ENCODE data around the gene PPFIA1.

PPFIA1 gene

GRCh38 chr11:70301191-70301590 is 30.7 kb downstream of the PPFIA1 start:
- no peak for DNase-seq

GRCh38 chr11:70301721-70302418 is 31.4 kb downstream of the PPFIA1 start:
- no peak for DNase-seq

- DNase-seq, result no peak
These were observed 31.9 kb downstream of the PPFIA1 start for GRCh38 chr11:70302419-70302752.

DNA sequence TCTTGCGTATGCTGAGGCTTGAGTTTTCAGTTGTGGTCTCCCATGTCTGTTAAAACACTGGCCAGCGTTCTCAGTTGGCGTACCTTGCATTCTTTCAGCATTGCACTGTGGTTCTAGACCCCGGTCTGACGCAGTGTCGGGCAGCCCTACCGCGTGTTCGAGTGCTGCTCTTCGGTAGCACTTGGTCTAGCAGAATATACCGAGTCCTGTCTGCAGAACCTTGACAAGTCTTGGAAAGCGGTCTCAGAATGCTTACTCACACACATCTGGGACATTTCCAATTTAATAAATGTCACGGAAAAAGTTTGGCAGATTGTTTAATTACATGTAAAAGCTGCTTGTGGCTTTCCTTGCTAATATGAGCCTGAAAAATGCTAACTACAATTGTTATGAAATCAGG is 32.6 kb downstream of the PPFIA1 start:
- DNase-seq, result no peak

DNA sequence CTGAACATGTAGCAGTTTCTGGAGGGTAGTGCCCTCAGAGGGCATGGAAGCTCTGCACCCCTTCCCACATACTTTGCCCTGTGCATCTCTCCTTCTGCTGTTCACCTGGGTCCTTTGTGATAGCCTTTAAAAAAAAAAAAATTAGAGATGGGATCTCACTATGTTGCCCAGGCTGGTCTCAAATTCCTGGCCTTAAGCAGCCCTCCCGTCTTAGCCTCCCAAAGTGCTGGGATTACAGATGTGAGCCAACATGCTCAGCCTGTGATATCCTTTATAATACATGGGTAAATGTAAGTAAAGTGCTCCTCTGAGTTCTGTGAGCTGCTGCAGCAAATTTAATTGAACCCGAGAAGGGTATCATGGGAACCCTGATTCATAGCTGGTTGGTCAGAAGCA is 33.7 kb downstream of the PPFIA1 start:
- DNase-seq, result no peak

- no peak for DNase-seq
These were observed 35.0 kb downstream of the PPFIA1 start for GRCh38 chr11:70305501-70305900.

- DNase-seq, result no peak
These were observed 36.1 kb downstream of the PPFIA1 start for GRCh38 chr11:70306586-70307033.

DNA sequence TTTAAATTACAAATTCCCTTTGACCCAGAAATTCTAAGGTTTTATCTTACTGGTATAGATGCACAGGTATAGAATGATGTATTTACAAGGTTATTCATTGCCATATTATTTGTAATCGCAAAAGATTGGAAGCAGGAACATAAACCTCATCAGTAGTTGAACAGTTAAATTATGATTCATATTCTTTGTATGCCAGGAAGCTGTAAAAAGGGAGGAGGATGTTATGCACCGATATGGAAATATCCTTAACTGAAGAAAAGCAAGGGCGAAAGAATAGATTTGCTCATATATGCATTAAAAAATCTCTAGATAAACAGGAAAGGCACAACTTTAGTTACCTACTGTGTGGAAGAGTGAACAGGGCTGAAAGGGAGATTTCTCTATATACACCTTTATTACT is 36.7 kb downstream of the PPFIA1 start:
- DNase-seq, result no peak

GRCh38 chr11:70311616-70312015 is 41.1 kb downstream of the PPFIA1 start:
- DNase-seq, result no peak

DNA sequence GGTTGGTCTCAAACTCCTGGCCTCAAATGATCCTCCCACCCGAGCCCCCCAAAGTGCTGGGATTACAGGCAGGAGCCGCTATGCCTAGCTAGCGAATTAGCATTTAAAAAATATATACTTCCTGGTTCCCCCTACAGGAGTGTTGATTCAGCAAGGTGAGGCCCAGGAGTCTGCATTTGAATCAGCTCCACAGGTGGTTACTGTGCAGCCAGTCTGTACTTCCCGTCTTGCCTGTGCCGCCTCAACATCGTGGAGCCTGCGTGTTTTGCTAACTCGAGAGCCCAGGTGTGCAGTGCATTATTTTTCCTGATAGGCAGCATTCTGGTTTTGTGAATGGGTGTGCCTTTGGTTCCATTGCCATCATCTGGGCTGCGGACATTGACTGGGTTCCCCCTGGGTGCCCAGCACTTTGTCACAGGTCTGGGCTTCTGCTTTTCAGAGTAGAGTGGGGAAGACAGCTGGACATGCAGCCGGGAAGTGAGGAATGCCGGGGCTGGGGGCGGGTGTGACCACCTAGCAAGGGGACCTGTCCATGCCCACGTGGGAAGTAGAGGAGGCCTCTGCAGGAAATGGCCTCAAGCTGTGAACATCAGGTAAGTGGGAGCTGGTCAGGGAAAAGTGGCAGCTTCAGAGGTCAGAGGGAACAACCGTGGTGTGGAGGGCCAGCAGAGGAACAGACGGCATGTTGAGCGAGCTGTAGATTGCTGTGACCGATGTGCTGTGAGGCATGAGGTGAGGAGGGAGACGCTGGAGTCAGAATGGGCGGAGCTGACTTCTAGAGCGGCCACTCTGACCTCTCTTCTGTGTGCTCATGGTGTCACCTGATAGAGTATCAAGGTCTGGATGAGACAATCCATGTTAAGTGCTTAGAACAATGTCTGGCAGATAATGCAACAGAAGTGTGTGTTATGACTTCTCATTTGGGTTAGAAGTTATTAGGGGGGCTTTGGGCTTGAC is 42.2 kb downstream of the PPFIA1 start:
- no peak for DNase-seq

DNA sequence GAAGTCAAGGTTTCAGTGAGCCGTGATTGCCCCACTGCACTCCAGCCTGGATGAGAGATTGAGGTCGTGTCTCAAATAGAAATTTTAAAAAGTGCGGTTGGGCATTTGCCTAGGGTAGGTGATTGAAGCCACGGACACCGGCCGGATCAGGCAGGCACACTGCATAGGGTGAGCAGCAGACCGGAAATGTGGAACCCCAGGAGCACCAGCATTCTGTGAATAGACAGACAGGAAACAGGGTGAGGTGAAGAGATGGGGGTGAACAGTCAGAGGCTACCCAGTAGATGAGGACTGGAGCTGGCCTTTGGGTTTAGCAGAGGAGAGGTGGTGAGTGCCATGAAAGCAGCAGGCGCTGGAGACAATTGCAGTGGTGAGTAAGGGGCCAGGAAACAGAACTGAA is 43.5 kb downstream of the PPFIA1 start:
- DNase-seq, result no peak

DNA sequence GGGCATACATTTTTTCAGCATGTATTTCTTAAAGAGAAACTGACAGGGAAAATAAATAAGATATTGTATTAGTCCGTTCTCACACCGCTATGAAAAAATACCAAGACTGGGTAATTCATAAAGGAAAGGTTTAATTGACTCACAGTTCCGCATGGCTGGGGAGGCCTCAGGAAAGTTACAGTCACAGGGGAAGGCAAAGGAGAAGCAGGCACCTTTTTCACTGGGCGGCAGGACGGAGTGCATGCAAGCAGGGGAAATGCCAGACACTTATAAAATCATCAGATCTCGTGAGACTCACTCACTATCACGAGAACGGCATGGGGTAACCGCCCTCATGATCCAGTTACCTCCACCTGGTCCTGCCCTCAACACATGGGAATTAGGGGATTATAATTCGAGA is 44.2 kb downstream of the PPFIA1 start:
- no peak for DNase-seq

- DNase-seq, result no peak
These were observed 45.2 kb downstream of the PPFIA1 start for GRCh38 chr11:70315716-70316115.

DNA sequence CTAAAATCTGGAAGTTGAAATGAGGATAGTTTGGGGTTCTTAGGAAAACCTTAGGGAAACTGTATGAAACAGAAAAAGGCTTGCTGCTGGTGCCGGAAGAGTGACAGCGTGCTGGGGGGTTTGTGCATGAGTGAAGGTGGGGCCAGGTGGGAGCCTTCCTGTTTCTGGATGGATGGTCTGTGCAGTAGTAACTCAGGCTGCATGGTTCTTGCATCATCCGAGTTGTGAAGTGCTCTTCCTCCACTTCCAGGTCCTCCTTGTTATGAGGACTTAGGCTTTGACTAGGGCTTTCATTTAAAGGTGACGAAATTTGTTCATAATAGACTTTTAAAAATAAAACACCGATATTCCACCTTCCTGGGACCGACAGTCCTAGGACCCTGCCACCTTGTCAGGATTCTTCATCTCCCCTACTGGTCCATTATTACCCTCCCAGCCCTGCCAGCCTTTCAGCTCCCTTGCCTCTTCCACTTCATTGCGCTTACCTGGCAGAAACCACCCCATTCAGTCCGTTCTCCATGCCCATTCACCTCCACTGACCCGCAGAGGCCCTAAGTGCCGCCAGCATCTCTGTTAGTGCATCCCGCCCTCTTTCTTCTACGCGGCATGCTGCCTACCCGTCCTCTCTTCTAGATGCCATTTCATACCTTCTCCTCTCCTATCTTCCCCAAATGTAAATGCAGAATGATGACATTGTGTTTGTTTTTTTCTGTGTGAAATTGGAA is 47.3 kb downstream of the PPFIA1 start:
- DNase-seq, result no peak

DNA sequence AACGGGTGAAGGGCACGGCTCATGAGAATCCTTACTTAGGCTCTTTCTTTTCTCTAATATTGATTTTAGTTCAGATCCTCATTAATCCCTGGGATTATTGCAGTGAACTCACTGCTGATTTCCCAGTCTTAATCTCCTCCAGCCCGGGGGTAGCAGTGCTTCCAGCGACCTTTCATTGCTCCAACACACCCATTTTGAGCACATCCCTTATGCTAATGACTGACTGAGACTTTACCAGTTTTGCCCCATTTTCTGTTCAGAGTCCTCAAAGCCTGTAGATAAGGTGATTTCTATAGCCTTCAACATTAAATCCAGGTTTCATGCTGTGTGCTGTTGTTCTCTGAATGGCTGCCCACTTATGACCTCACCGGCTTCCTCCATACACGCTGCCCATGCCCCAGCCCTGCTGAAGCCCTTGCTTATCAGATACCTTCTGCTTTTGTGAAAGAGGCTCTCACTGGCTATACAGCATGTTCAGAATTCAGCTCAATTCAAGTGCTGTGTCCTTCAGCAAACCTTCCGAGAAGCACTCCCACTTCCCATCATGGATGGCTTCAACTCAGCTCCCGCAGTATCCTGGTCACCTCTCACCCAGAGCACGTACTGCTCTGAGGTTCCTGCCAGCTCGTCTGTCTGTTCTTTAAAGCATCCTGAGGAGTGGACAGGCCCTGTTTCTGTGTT is 49.0 kb downstream of the PPFIA1 start:
- no peak for DNase-seq

- DNase-seq, result no peak
These were observed 52.2 kb downstream of the PPFIA1 start for GRCh38 chr11:70322666-70323065.

GRCh38 chr11:70323806-70324205 is 53.3 kb downstream of the PPFIA1 start:
- DNase-seq, result no peak

DNA sequence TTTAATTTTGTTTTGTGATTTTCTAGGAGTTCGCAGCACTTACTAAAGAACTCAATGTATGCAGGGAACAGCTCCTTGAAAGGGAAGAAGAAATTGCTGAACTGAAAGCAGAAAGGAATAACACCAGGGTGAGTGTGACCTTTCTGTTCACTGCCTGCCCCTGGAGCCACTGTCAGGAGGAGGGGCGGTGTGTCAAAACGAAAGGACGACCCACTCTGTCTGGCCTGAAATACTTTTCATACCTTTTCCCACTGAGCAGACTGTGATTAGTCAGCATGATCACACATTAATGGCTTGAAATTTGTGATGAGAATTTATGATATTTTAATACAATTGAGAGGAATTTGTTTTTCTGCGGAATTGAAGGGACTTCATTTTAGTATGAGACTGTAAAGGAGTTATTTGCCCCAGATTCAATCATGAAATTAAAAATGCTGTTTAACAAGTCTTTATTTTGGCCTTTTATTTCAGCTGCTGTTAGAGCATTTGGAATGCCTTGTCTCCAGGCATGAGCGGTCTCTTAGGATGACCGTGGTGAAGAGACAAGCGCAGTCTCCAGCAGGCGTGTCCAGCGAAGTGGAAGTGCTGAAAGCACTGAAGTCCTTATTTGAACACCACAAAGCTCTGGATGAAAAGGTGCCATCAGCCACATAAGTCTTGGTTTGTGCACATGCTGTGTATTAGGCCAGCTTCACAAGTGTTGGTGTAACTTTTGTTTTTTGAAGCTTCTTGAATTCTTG is 54.1 kb downstream of the PPFIA1 start:
- DNase-seq, result no peak

DNA sequence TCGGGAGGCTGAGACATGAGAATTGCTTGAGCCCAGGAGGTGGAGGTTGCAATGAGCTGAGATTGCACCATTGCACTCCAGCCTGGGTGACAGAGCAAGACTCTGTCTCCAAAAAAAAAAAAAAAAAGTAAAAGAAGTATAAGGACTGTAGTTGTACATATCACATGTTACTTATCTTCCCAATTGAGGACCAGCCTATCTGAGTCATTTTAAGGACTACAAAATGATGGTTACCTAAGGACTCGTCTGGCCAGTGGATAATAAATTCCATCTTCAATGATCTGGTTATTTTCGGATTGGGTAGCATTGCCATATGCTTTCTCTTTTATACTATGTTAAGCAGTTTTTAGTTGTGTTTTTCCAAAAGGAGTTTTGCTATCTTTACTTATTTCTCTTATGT is 55.3 kb downstream of the PPFIA1 start:
- DNase-seq, result no peak

- no peak for DNase-seq
These were observed 55.9 kb downstream of the PPFIA1 start for GRCh38 chr11:70326365-70326811.

- DNase-seq, result no peak
These were observed 56.3 kb downstream of the PPFIA1 start for GRCh38 chr11:70326833-70327232.

GRCh38 chr11:70327717-70328116 is 57.2 kb downstream of the PPFIA1 start:
- DNase-seq, result no peak

Measured in NCI-H2227 treated with DMSO at 0.1 percent for 48 hours (cell line).